ENCODE results near the gene TNFSF13.

Gene TNFSF13

GRCh38 chr17:7586673-7587419 lies 28.3 kb downstream of the TNFSF13 start:
- H3K27ac ChIP-seq = no peak overlapping the region
- TF ChIP-seq ZFX (IDR thresholded peaks at IDR 0.05; ENCODE audit: borderline replicate concordance) = no peak
- TF ChIP-seq CTCF (IDR thresholded peaks at IDR 0.05) = peak; percentile 27

- TF ChIP-seq CTCF (IDR thresholded peaks at IDR 0.05) (no peak), ZFX (IDR thresholded peaks at IDR 0.05; ENCODE audit: borderline replicate concordance) (no peak)
- no peak overlapping the region for H3K27ac ChIP-seq
These were observed 29.0 kb downstream of the TNFSF13 start for GRCh38 chr17:7587420-7588151.

DNA sequence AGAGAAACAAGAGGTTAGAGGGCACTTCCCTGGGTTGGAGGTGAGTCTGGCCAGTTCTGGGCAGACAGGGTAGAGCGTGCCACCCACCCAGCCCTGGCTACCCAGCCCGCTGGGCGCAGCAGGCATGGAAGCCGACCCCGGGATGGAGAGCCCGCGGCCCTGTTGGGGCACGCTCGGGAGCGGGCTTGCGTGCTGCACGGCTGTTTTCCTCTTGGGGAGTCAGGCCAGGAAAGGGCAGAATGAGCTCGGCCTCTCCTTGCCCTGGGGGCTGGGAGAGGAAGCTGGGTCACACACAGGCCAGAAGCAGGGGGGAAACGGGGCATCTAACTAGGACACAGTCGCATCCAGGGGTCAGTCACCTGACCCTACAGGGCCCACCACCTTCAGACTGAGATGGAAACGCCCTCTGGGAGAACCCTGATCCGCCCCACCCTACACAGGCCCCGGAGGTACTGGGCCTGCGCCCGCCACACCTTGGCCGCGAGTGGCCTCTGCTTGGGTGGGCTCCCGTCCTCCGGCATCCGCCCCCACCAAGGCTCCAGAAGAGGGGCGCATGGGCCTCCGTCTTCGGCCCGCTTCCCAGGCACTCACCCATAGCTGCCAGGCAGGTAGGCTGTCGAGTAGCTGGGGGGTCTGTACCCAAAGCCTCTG lies 30.1 kb downstream of the TNFSF13 start:
- H3K27ac ChIP-seq = no peak overlapping the region
- TF ChIP-seq ZFX (IDR thresholded peaks at IDR 0.05; ENCODE audit: borderline replicate concordance) (no peak), CTCF (IDR thresholded peaks at IDR 0.05) (no peak)

DNA sequence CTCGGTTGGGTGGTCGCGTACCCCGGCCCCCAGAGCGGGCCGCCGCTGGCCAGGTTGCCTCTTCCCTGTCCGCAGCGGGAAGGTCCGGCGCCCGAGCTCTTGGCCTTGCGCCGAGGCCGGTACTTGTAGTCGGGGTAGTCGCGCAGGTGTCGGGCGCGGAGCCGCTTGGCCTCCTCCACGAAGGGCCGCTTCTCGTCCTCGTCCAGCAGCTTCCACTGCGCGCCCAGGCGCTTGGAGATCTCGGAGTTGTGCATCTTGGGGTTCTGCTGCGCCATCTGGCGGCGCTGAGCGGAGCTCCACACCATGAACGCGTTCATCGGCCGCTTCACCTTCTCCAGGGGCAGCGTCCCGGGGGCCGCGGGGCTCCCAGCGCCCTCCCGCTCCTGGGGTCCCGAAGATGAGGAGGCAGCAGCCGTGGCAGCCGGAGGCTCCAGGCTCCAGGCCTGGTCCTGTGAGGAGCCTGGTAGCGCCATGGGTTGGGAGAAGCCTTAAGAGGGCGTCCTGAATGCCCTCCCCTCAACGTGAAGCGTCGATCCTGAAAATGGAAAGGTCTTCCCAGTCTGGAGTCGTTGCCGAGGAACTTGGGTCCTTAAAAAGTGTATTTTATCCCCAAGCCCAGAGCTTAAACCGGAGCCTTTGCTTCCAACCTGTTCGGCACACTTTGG lies 30.8 kb downstream of the TNFSF13 start:
- TF ChIP-seq CTCF (IDR thresholded peaks at IDR 0.05) (peak; percentile 13; the same call in 1 of the 2 replicates), ZFX (IDR thresholded peaks at IDR 0.05; ENCODE audit: borderline replicate concordance) (no peak)
- peak overlapping the region; percentile 61 for H3K27ac ChIP-seq

DNA sequence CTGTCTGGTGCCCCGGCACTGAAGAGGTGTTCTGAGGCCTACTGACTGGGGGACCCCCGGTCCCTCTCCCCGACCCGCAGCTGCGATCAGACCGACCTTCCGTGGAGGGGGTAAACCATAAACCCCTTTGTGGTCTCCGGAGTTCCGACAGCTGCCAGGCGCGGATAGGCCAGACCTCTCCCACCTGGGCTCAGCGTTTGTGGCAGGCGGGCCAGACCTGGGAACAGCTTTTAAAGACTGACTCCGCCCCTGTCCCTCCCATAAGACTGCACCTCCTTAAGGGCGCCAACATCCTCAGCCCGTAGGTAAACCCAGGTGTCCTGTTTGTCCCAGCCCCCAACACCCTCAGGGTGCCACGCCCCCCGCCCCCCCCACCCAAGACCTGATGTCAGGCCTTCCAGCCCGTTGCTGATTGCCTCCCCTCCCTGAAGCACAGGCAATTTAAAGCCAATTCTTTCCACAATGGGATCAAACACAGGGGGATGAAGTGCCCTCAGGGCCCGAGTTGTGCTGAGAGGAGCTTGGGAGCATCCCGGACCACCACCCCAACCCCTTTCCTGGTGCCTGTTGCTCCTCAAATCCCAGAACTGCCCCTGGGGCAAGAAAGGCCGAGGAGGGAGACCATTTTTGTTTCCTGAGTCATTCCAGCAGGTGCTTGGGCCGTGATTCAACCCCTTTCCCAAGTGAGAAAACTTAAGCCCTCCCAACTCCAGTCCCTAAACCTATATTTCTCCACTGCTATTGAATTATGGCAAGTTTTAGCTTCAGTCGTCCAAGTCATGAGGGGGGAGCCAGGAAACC lies 31.5 kb downstream of the TNFSF13 start, which contains the start of gene SOX15:
SOX15 (minus strand) TSS at position 204 of the 801 bp plus-strand sequence. CDS start 418 bp downstream, outside the sequence.
- no peak for TF ChIP-seq CTCF (IDR thresholded peaks at IDR 0.05)
- TF ChIP-seq ZFX (IDR thresholded peaks at IDR 0.05; ENCODE audit: borderline replicate concordance) = no peak
- H3K27ac ChIP-seq = peak within 1 kb of the TSS; percentile 61

GRCh38 chr17:7590743-7591142 lies 32.2 kb downstream of the TNFSF13 start:
- no peak for TF ChIP-seq ZFX (IDR thresholded peaks at IDR 0.05; ENCODE audit: borderline replicate concordance)
- H3K27ac ChIP-seq = peak overlapping the region; percentile 61

Data from 22Rv1 (cell line).